ENCODE data around the gene PFAS.
"Not testable (repeated sequence)": the region's sequence is repeated elsewhere in the genome, so short reads cannot be mapped to it uniquely, and the experiment has no call there.

PFAS gene

GRCh38 chr17:8251411-8251810 lies 2.3 kb downstream of the PFAS start:
- Mint-ChIP-seq H3K4me1 (peaks cover 20% of the 10 kb centered on the region), H3K36me3 (peaks cover 35% of the 10 kb centered on the region)
- H3K9me3 Mint-ChIP-seq, H3K27me3 Mint-ChIP-seq, H3K27ac Mint-ChIP-seq, ATAC-seq, H3K4me3 Mint-ChIP-seq: not testable (repeated sequence)

- H3K4me3 Mint-ChIP-seq: no peak overlapping the region
- H3K36me3 Mint-ChIP-seq: peaks cover 51% of the 10 kb centered on the region
- H3K9me3 Mint-ChIP-seq: no peaks in the 10 kb centered on the region
- H3K4me1 Mint-ChIP-seq: peaks cover 17% of the 10 kb centered on the region
- H3K27ac Mint-ChIP-seq: no peak overlapping the region
- H3K27me3 Mint-ChIP-seq: no peaks in the 10 kb centered on the region
- no peak for ATAC-seq
Observed at GRCh38 chr17:8253801-8254200, 4.7 kb downstream of the PFAS start.

- H3K9me3 Mint-ChIP-seq: no peaks in the 10 kb centered on the region
- H3K27me3 Mint-ChIP-seq: no peaks in the 10 kb centered on the region
- H3K4me1 Mint-ChIP-seq: peaks cover 10% of the 10 kb centered on the region
- no peak overlapping the region for H3K4me3 Mint-ChIP-seq
- peaks cover 51% of the 10 kb centered on the region for H3K36me3 Mint-ChIP-seq
- H3K27ac Mint-ChIP-seq: no peak overlapping the region
- no peak for ATAC-seq
Observed at GRCh38 chr17:8254881-8255280, 5.8 kb downstream of the PFAS start.

- H3K4me3 Mint-ChIP-seq: no peak overlapping the region
- ATAC-seq: no peak
- H3K4me1 Mint-ChIP-seq: peaks cover 4% of the 10 kb centered on the region
- H3K36me3 Mint-ChIP-seq: peaks cover 50% of the 10 kb centered on the region
- no peak overlapping the region for H3K27ac Mint-ChIP-seq
- no peaks in the 10 kb centered on the region for H3K9me3 Mint-ChIP-seq
- H3K27me3 Mint-ChIP-seq: no peaks in the 10 kb centered on the region
Observed at GRCh38 chr17:8255499-8255898, 6.4 kb downstream of the PFAS start.

- H3K27ac Mint-ChIP-seq: no peak overlapping the region
- no peak overlapping the region for H3K4me3 Mint-ChIP-seq
- no peaks in the 10 kb centered on the region for H3K9me3 Mint-ChIP-seq
- no peaks in the 10 kb centered on the region for H3K27me3 Mint-ChIP-seq
- H3K4me1 Mint-ChIP-seq: no peaks in the 10 kb centered on the region
- no peak for ATAC-seq
- peaks cover 55% of the 10 kb centered on the region for H3K36me3 Mint-ChIP-seq
Observed at GRCh38 chr17:8256291-8256690, 7.2 kb downstream of the PFAS start.

- ATAC-seq: no peak
- H3K27ac Mint-ChIP-seq: no peak overlapping the region
- H3K36me3 Mint-ChIP-seq: peaks cover 59% of the 10 kb centered on the region
- H3K4me1 Mint-ChIP-seq: no peaks in the 10 kb centered on the region
- H3K4me3 Mint-ChIP-seq: no peak overlapping the region
- no peaks in the 10 kb centered on the region for H3K27me3 Mint-ChIP-seq
- H3K9me3 Mint-ChIP-seq: no peaks in the 10 kb centered on the region
Observed at GRCh38 chr17:8256691-8257090, 7.6 kb downstream of the PFAS start.

GRCh38 chr17:8257801-8258200 lies 8.7 kb downstream of the PFAS start:
- Mint-ChIP-seq H3K4me1 (no peaks in the 10 kb centered on the region), H3K27ac (no peak overlapping the region), H3K27me3 (no peaks in the 10 kb centered on the region), H3K4me3 (no peak overlapping the region), H3K36me3 (peaks cover 64% of the 10 kb centered on the region), H3K9me3 (no peaks in the 10 kb centered on the region)
- ATAC-seq: no peak

GRCh38 chr17:8264320-8264719 lies 15.2 kb downstream of the PFAS start:
- H3K4me1 Mint-ChIP-seq: no peaks in the 10 kb centered on the region
- no peak for ATAC-seq
- H3K36me3 Mint-ChIP-seq: peaks cover 79% of the 10 kb centered on the region
- no peak overlapping the region for H3K27ac Mint-ChIP-seq
- H3K27me3 Mint-ChIP-seq: no peaks in the 10 kb centered on the region
- H3K4me3 Mint-ChIP-seq: no peak overlapping the region
- no peaks in the 10 kb centered on the region for H3K9me3 Mint-ChIP-seq

- no peak for ATAC-seq
- no peaks in the 10 kb centered on the region for H3K4me1 Mint-ChIP-seq
- H3K4me3 Mint-ChIP-seq: no peak overlapping the region
- H3K27me3 Mint-ChIP-seq: no peaks in the 10 kb centered on the region
- no peaks in the 10 kb centered on the region for H3K9me3 Mint-ChIP-seq
- H3K36me3 Mint-ChIP-seq: peaks cover 84% of the 10 kb centered on the region
- no peak overlapping the region for H3K27ac Mint-ChIP-seq
Observed at GRCh38 chr17:8264836-8265542, 15.9 kb downstream of the PFAS start.

GRCh38 chr17:8266648-8267479 lies 17.8 kb downstream of the PFAS start:
- ATAC-seq: no peak
- Mint-ChIP-seq H3K27me3 (no peaks in the 10 kb centered on the region), H3K9me3 (no peaks in the 10 kb centered on the region)

GRCh38 chr17:8267480-8268147 lies 18.5 kb downstream of the PFAS start:
- no peaks in the 10 kb centered on the region for H3K9me3 Mint-ChIP-seq
- no peaks in the 10 kb centered on the region for H3K4me1 Mint-ChIP-seq
- no peak overlapping the region for H3K4me3 Mint-ChIP-seq
- H3K36me3 Mint-ChIP-seq: peaks cover 82% of the 10 kb centered on the region
- H3K27me3 Mint-ChIP-seq: no peaks in the 10 kb centered on the region
- H3K27ac Mint-ChIP-seq: no peak overlapping the region
- no peak for ATAC-seq

More at GRCh38 chr17:8266648-8267479, 17.8 kb downstream of the PFAS start:
- no peaks in the 10 kb centered on the region for H3K4me1 Mint-ChIP-seq
- H3K4me3 Mint-ChIP-seq: no peak overlapping the region
- peaks cover 84% of the 10 kb centered on the region for H3K36me3 Mint-ChIP-seq
- H3K27ac Mint-ChIP-seq: no peak overlapping the region

GRCh38 chr17:8268550-8269298 lies 19.6 kb downstream of the PFAS start:
- Mint-ChIP-seq H3K36me3 (peaks cover 78% of the 10 kb centered on the region), H3K27ac (no peak overlapping the region), H3K4me3 (no peak overlapping the region), H3K27me3 (no peaks in the 10 kb centered on the region), H3K4me1 (no peaks in the 10 kb centered on the region), H3K9me3 (no peaks in the 10 kb centered on the region)
- no peak for ATAC-seq

GRCh38 chr17:8272421-8272820 lies 23.3 kb downstream of the PFAS start:
- H3K27ac Mint-ChIP-seq: no peak overlapping the region
- H3K36me3 Mint-ChIP-seq: peaks cover 44% of the 10 kb centered on the region
- no peaks in the 10 kb centered on the region for H3K9me3 Mint-ChIP-seq
- no peaks in the 10 kb centered on the region for H3K4me1 Mint-ChIP-seq
- ATAC-seq: no peak
- H3K27me3 Mint-ChIP-seq: no peaks in the 10 kb centered on the region
- H3K4me3 Mint-ChIP-seq: no peak overlapping the region

GRCh38 chr17:8273884-8274444 lies 24.9 kb downstream of the PFAS start:
- ATAC-seq: no peak
- H3K27ac Mint-ChIP-seq: no peak overlapping the region
- H3K4me3 Mint-ChIP-seq: no peak overlapping the region
- peaks cover 36% of the 10 kb centered on the region for H3K36me3 Mint-ChIP-seq
- no peaks in the 10 kb centered on the region for H3K27me3 Mint-ChIP-seq
- H3K4me1 Mint-ChIP-seq: no peaks in the 10 kb centered on the region
- H3K9me3 Mint-ChIP-seq: no peaks in the 10 kb centered on the region

GRCh38 chr17:8274816-8275215 lies 25.7 kb downstream of the PFAS start:
- no peaks in the 10 kb centered on the region for H3K9me3 Mint-ChIP-seq
- H3K4me1 Mint-ChIP-seq: no peaks in the 10 kb centered on the region
- peaks cover 29% of the 10 kb centered on the region for H3K36me3 Mint-ChIP-seq
- no peak overlapping the region for H3K27ac Mint-ChIP-seq
- no peaks in the 10 kb centered on the region for H3K27me3 Mint-ChIP-seq
- no peak overlapping the region for H3K4me3 Mint-ChIP-seq
- no peak for ATAC-seq

Measured in stimulated activated memory B cell treated with anti-CD40 and anti-IgM and Interleukin-4, amounts not matched to agents 10 μg/mL and 1 μg/mL and 100 μg/mL, for 72 hours (primary cell).